Activated naive CD8-positive, alpha-beta T cell treated with anti-CD3 and anti-CD28 coated beads for 36 hours (primary cell): ENCODE measurements around the gene PLEKHM3. TPM values are rescaled to one million over a fixed set of nuclear protein-coding genes. Genes with fewer than 3 reads are reported as not detected.
A peak's percentile ranks its signal among the peaks of the same experiment; 100 is the strongest.
"Not testable (repeated sequence)": the region's sequence is repeated elsewhere in the genome, so short reads cannot be mapped to it uniquely, and the experiment has no call there.

Experiments
- DNase-seq: peaks from one replicate; pipeline ENCODE4 v3.0.0; 2021
- H3K27ac Mint-ChIP-seq: one replicate; pipeline ENCODE4 v1.8.0; 2022; ENCODE audit warnings: mild to moderate bottlenecking, moderate library complexity, mixed read lengths
- H3K27me3 Mint-ChIP-seq: one replicate; pipeline ENCODE4 v1.8.0; 2022; ENCODE audit warnings: mild to moderate bottlenecking, mixed read lengths
- H3K36me3 Mint-ChIP-seq: one replicate; pipeline ENCODE4 v1.8.0; 2021; ENCODE audit warnings: mild to moderate bottlenecking, mixed read lengths
- H3K4me1 Mint-ChIP-seq: one replicate; pipeline ENCODE4 v1.8.0; 2021; ENCODE audit warnings: mixed read lengths
- H3K4me3 Mint-ChIP-seq: one replicate; pipeline ENCODE4 v1.8.0; 2022; ENCODE audit warnings: mild to moderate bottlenecking, moderate library complexity, mixed read lengths
- H3K9me3 Mint-ChIP-seq: one replicate; pipeline ENCODE4 v1.8.0; 2022; ENCODE audit warnings: mixed read lengths
- total RNA-seq, 2 experiments: library from RNA; stranded (reverse); gene quantifications; one replicate each; pipeline ENCODE4 v1.2.3, GENCODE V29; 2021

Gene PLEKHM3
- total RNA-seq, 2 experiments from 2014 or later, result 4.5 to 4.8 TPM

DNA sequence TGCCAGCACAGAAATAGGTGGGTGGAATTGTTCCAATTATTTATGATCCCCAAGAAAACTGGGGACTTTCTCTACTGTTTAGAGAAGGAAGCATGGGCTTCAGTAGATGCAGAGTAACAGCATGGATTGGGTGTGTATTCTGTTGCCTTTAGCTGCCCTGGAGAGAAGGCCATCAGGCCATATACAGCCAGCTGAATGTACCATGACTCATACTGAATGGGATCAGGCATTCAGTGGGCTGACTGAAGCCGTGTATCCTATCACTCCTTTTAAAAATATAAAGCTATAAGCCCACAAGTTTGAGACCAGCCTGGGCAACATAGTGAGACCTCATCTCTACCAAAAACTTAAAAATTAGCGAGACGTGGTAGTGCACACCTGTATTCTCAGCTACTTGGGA, 16.7 kb upstream of the PLEKHM3 start:
- H3K4me1 Mint-ChIP-seq, result no peaks in the 10 kb centered on the region
- H3K27ac Mint-ChIP-seq, result no peak overlapping the region
- no peak overlapping the region for H3K4me3 Mint-ChIP-seq
- no peaks in the 10 kb centered on the region for H3K36me3 Mint-ChIP-seq
- DNase-seq, result no peak
- H3K9me3 Mint-ChIP-seq, result no peaks in the 10 kb centered on the region
- H3K27me3 Mint-ChIP-seq, result peaks cover 4% of the 10 kb centered on the region

GRCh38 chr2:208040199-208041171, 15.2 kb upstream of the PLEKHM3 start:
- no peak overlapping the region for H3K4me3 Mint-ChIP-seq
- peak; percentile 68 for DNase-seq
- no peak overlapping the region for H3K27ac Mint-ChIP-seq
- no peaks in the 10 kb centered on the region for H3K9me3 Mint-ChIP-seq
- H3K36me3 Mint-ChIP-seq, result no peaks in the 10 kb centered on the region
- no peaks in the 10 kb centered on the region for H3K4me1 Mint-ChIP-seq
- H3K27me3 Mint-ChIP-seq, result peaks cover 4% of the 10 kb centered on the region

DNA sequence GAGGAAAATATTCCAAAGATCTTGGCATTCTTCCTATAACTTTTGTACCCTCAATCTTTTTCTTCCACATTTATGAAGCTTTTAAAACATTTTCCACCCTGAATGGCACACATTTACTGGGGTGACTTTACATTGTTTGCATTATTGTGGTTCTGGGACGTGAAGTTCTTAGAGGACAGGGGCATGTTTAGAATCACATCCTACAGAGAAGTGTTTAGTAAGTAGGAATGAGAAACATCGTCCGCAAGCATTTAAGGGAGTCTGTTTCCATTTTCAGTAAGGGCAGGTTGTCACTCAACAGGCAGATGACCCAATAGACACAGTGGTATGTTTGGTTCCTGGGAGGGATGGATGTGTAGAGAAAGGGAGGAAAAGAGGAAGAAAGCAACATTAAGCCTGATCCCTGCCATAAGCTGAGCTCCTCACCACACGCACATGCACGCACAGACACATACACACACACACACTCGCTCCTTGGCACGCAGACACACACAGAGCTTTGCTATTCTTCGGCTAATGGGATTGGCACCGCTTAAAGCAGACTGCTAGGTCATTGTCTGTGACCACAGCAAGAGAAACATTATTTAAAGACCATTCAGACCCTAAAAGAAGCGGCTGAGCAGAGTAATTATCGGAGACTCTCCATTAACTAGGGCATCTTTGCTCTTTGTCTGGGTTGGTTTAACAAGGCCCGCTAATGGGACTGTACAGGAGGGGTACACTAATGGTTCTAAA, 14.2 kb upstream of the PLEKHM3 start:
- Mint-ChIP-seq H3K27me3 (no peaks in the 10 kb centered on the region), H3K4me3 (no peak overlapping the region), H3K4me1 (no peaks in the 10 kb centered on the region), H3K9me3 (no peaks in the 10 kb centered on the region), H3K36me3 (no peaks in the 10 kb centered on the region), H3K27ac (no peak overlapping the region)
- no peak for DNase-seq

GRCh38 chr2:208037564-208038487, 12.5 kb upstream of the PLEKHM3 start:
- DNase-seq, result no peak
- Mint-ChIP-seq H3K27ac (no peak overlapping the region), H3K4me1 (peaks cover 4% of the 10 kb centered on the region), H3K27me3 (no peaks in the 10 kb centered on the region), H3K36me3 (no peaks in the 10 kb centered on the region), H3K9me3 (no peaks in the 10 kb centered on the region), H3K4me3 (no peak overlapping the region)

GRCh38 chr2:208036357-208036756, 11.0 kb upstream of the PLEKHM3 start:
- Mint-ChIP-seq H3K27me3 (no peaks in the 10 kb centered on the region), H3K27ac (no peak overlapping the region)

DNA sequence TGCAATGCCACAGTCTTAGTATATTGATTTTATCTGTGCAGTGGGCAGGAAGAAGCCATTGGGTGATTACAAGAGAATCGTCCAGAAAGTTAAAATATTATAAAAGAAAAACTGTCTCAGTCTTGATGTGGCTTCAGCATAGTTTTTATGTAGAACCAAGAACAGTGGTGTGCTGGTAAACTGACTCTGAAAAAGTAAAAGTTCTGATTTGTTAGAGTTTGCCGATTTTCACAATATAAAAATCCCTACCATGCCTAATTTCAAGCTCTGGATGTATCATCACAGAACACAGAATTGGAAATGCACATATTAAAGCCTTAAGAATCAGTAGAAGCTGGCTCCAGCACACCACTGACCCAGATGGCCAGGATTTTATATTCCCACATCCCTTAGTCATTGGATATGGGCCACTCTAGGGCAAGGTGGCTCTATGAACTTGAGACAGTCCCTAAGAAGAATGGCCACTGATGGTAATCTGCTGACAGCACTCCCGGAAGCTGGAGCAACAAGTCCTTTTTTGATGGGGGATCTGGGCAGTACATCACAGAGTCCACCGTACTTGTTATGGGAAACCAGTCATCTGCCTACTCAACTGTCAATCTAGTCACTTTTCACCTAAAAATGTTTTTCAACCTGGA, 9.3 kb upstream of the PLEKHM3 start:
- no peaks in the 10 kb centered on the region for H3K36me3 Mint-ChIP-seq
- H3K4me3 Mint-ChIP-seq, result no peak overlapping the region

More at GRCh38 chr2:208036357-208036756, 11.0 kb upstream of the PLEKHM3 start:
- H3K4me3 Mint-ChIP-seq, result no peak overlapping the region
- no peaks in the 10 kb centered on the region for H3K9me3 Mint-ChIP-seq
- no peak for DNase-seq
- H3K36me3 Mint-ChIP-seq, result no peaks in the 10 kb centered on the region
- peaks cover 4% of the 10 kb centered on the region for H3K4me1 Mint-ChIP-seq

GRCh38 chr2:208033701-208034502, 8.6 kb upstream of the PLEKHM3 start:
- peak; percentile 38 for DNase-seq
- Mint-ChIP-seq H3K36me3 (no peaks in the 10 kb centered on the region), H3K27ac (no peak overlapping the region), H3K9me3 (no peaks in the 10 kb centered on the region), H3K4me1 (peaks cover 4% of the 10 kb centered on the region), H3K27me3 (no peaks in the 10 kb centered on the region), H3K4me3 (no peak overlapping the region)

More for the DNA sequence above, 9.3 kb upstream of the PLEKHM3 start:
- no peaks in the 10 kb centered on the region for H3K9me3 Mint-ChIP-seq
- H3K27me3 Mint-ChIP-seq, result no peaks in the 10 kb centered on the region
- peaks cover 4% of the 10 kb centered on the region for H3K4me1 Mint-ChIP-seq
- no peak overlapping the region for H3K27ac Mint-ChIP-seq
- DNase-seq, result no peak

GRCh38 chr2:208031608-208032019, 6.3 kb upstream of the PLEKHM3 start:
- Mint-ChIP-seq H3K9me3 (no peaks in the 10 kb centered on the region), H3K36me3 (no peaks in the 10 kb centered on the region)

GRCh38 chr2:208025814-208026184, 472 bp upstream of the PLEKHM3 start:
- peak; percentile 43 for DNase-seq
- Mint-ChIP-seq H3K27me3 (no peaks in the 10 kb centered on the region), H3K36me3 (no peaks in the 10 kb centered on the region), H3K4me3 (peak overlapping the region; percentile 90), H3K27ac (peak overlapping the region; percentile 91), H3K9me3 (peaks cover 3% of the 10 kb centered on the region), H3K4me1 (peaks cover 15% of the 10 kb centered on the region)

More at GRCh38 chr2:208031608-208032019, 6.3 kb upstream of the PLEKHM3 start:
- Mint-ChIP-seq H3K4me1 (peaks cover 4% of the 10 kb centered on the region), H3K27ac (no peak overlapping the region), H3K4me3 (no peak overlapping the region), H3K27me3 (no peaks in the 10 kb centered on the region)
- no peak for DNase-seq

- peaks cover 8% of the 10 kb centered on the region for H3K36me3 Mint-ChIP-seq
- no peak overlapping the region for H3K27ac Mint-ChIP-seq
- H3K4me3 Mint-ChIP-seq, result no peak overlapping the region
- no peaks in the 10 kb centered on the region for H3K27me3 Mint-ChIP-seq
- no peak for DNase-seq
- H3K4me1 Mint-ChIP-seq, result peaks cover 20% of the 10 kb centered on the region
- H3K9me3 Mint-ChIP-seq, result peaks cover 3% of the 10 kb centered on the region
Measured at GRCh38 chr2:208024091-208024490, 1.2 kb downstream of the PLEKHM3 start.

GRCh38 chr2:208020253-208020652, 5.1 kb downstream of the PLEKHM3 start:
- H3K36me3 Mint-ChIP-seq, result peaks cover 12% of the 10 kb centered on the region
- peaks cover 31% of the 10 kb centered on the region for H3K4me1 Mint-ChIP-seq
- no peaks in the 10 kb centered on the region for H3K27me3 Mint-ChIP-seq
- no peak overlapping the region for H3K27ac Mint-ChIP-seq
- no peak overlapping the region for H3K4me3 Mint-ChIP-seq
- DNase-seq, result no peak
- H3K9me3 Mint-ChIP-seq, result no peaks in the 10 kb centered on the region

DNA sequence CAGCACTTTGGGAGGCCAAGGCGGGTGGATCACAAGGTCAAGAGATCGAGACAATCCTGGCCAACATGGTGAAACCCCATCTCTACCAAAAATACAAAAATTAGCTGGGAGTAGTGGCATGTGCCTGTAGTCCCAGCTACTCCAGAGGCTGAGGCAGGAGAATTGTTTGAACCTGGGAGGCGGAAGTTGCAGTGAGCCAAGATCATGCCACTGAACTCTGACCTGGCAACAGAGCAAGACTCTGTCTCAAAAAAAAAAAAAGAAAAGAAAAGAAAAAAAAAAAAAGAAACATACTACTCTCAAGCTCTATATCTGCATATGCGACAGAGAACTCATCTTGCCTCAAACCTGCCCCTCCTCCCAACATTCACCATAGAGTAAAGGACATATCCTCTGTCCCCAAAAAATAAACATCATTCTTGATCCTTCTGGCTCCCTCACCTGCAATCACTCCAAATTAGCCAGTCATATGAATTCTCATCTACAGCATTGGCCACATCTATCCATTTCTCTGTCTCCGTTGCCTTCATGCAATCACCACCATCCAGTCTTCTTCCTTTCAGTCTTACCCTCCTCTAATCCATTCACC, 7.1 kb downstream of the PLEKHM3 start:
- not testable (repeated sequence) for DNase-seq, H3K9me3 Mint-ChIP-seq, H3K27me3 Mint-ChIP-seq, H3K4me3 Mint-ChIP-seq
- H3K4me1 Mint-ChIP-seq, result peaks cover 38% of the 10 kb centered on the region
- peaks cover 12% of the 10 kb centered on the region for H3K36me3 Mint-ChIP-seq
- H3K27ac Mint-ChIP-seq, result peak overlapping the region; percentile 71

DNA sequence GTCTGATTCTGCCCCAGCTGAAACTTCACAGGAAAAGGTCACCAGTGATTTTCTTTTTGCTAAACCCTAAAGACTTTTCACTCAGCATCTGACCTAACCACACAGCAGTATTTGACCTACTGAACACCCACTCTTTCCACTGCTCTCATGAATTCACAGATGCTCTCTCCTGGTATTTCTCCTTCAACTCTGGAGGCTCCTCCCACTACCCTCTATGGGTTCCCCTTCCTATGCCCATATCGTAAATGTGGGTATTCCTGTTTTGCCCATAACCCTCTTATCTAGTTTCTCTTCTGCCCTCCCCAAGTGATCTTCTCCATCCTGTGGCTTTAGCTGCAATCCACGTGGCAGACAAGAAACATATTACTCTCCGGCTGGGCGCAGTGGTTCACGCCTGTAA, 7.6 kb downstream of the PLEKHM3 start:
- H3K36me3 Mint-ChIP-seq, result peaks cover 12% of the 10 kb centered on the region
- no peaks in the 10 kb centered on the region for H3K27me3 Mint-ChIP-seq
- H3K9me3 Mint-ChIP-seq, result no peaks in the 10 kb centered on the region
- H3K4me3 Mint-ChIP-seq, result peak overlapping the region; percentile 26
- H3K27ac Mint-ChIP-seq, result peak overlapping the region; percentile 71
- H3K4me1 Mint-ChIP-seq, result peaks cover 38% of the 10 kb centered on the region
- no peak for DNase-seq
